ENCODE measurements around the gene CEP20. TPM values are rescaled to one million over a fixed set of nuclear protein-coding genes. Genes with fewer than 3 reads are reported as not detected.

The CEP20 gene
- total RNA-seq, 1 donor from 2014 or later = 18.7 TPM

DNA sequence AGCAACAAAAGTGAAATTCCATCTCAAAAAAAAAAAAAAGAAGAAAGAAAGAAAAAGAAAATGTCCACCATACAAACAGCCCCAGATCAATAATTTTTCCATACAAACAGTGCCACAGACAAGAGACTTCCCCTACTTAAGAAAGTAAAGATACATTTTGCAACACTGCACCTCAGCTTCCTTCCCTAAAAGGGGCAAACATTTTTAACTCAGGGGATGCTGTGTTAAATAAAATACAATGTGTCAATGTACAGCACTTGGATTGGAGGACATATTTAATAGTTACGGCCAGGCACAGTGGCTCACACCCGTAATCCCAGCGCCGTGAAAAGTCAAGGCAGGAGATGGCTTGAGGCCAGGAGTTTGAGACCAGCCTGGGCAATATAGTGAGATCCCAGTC is 53.9 kb downstream of the CEP20 start:
- no peak for DNase-seq (ENCODE audit: low read depth in 2 of 2)

DNA sequence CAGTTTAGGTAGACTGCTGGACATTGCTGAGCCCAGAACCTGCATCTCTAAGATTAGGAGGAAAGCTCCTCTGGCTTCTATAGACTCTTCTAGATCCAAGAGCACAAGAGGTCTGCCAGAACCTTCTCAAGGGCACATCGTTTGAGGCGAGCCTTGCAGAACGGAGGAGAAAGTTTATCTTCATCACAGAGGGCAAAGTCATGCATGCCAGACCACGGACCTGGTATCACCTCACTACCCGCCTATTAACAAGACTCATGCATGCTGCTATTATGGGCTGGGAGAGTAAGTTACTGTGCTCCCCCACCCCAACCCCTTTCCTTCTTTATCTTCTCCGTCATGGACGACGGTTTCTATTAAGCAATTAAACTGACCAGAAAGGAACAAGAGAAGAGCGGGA is 54.9 kb downstream of the CEP20 start:
- no peak for DNase-seq (ENCODE audit: low read depth in 2 of 2)

DNA sequence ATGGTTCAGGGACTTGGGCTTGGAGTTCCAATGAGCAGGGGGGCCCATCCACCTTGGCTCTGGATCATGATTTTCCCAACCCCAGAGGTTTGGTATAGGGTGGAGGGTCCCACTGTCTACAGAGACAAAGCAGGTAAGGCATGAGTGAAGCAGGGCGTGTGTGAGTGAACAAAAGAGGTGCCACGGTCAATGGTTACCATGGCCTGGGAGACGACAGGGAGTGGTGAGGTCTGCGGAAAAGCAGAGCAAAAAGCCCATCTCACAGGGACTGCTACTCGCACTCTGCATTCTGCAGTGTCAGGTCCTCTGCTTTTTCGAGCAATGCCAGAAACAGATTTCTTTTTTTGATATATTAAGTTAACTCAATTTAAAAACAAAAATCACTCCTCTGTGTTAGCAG is 56.2 kb downstream of the CEP20 start:
- no peak for DNase-seq (ENCODE audit: low read depth in 2 of 2)

DNA sequence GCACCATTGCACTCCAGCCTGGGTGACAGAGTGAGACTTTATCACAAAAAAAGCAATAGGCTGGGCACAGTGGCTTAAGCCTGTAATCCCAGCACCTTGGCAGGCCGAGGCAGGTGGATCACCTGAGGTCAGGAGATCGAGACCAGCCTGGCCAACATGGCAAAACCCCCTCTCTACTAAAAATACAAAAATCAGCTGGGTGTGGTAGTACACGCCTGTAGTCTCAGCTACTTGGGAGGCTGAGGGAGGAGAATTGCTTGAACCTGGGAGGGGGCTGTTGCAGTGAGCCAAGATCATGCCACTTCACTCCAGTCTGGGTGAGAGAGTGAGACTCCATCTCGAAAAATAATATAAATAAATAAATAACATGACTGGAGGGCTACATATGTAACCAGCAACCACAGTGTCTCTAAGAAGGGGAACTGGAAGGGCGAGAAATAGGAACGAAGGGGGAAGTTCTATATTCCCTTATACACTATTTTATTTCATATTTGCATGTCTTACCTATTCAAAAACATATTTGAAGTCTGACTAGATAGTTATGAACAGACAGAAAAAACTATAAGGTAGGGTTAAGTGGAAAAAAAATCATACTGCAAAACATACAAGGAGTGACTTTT is 57.5 kb downstream of the CEP20 start:
- DNase-seq (ENCODE audit: low read depth in 2 of 2) = no peak

DNA sequence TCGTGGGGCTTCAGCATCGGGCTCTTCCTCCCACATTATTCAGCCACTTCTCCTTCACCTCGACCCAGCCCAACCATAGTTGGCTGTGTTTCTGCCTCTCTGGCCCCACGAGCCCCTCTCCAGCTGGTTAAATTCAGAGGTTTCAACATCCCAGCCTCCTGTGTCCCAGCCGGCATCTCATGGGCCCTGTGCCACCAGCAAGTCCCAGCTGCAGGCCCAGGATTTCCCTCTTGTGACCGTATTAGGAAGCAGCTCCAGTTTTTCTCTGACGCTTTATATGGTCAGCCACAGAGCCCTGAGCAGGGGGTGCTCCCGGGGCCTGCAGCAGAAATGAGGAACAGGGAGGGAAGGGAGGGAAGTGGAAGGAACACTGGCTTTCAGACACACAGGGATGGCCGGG is 58.9 kb downstream of the CEP20 start:
- no peak for DNase-seq (ENCODE audit: low read depth in 2 of 2)

DNA sequence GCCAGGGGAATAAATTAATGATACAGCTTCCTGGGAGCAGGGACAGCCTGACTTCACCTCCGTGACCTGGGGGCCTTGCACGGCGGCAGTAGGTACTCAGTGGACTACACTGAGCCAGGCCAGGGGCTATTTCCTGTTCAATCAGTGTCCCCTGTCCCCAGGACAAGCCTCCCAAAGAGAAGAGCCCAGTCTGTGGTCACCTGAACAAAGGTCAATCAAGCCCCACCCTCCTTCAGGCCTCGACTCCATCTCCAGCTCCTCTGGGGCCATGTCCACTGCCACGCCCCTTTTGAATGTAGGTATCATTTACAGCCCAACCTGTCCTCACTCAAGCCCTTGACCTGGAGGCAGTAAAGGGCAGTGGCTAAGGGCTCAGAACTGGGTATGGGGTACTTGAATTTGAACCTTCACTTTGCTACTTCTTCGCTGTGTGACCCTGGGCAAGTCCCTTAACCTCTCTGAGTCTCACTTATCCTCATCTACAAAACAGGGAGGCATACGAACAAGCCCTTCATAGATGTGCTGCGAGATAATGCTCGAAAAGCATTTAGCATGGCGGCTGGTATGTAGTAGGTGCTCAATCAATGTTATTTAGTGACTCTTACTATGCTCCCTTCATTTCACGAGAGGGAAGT is 60.6 kb downstream of the CEP20 start:
- DNase-seq (ENCODE audit: low read depth in 2 of 2) = no peak

DNA sequence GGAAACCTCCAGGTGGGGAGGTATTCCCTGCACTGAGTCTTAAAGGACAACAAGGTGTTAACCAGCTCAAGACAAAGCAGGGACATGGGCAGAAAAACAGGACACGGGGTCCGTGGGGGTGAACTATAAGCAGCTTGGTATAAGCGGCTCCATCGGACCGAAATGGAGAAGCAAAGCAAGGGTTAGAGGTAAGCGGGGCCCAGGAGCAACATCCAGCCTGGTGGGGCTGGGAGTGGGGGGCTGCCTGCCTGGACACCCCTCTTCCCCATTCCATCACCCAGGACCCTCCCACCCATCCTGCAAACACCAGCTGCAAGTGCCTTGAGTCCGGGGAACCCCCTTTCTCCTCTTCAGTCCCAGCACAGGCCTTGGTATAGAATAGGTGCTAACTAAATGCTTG is 61.1 kb downstream of the CEP20 start:
- no peak for DNase-seq (ENCODE audit: low read depth in 2 of 2)

DNA sequence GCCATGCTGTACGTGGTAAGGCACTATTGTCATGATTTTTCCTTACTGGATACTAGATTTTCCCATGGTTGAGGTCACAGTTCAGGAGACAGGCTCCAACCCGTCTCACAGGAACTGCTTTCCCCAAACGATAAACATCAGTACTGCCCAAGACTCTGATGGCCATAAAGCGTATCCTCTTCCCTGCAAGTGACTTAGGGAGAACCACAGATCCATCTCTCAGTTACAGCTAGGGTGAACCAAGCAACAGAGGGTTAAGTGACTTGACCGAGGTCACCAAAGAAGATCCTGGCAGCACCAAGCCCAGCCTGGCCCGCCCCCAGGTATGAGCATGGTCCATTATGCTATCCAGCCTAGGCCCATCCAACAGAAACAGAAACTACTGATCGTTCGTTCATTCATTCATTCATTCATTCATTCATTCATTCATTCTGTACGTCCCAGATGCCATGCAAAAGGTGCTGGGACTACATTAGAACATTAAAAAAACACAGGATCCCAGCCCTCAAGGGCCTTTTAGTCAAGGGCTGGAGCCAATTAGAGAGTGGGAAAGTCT is 62.6 kb downstream of the CEP20 start:
- no peak for DNase-seq (ENCODE audit: low read depth in 2 of 2)

DNA sequence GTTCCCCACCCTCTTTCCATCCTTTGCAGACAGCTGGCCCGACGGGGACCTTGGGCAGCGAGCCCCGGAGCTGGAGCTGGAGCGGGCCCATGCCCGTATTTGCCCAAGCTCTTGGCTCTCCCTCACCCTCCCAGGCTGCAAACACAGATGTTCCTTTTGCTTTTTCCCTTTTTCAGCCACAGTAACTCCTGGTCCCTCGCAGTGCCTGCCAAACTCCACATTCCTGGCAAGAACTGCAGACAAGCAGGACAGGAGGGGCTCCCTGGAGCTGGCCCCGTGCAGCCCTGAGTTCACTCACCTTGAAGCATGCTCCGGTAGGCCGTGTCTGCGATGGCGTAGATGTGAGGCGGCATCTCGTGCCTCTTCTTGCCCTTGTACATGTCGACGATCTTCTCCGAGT is 65.4 kb downstream of the CEP20 start:
- no peak for DNase-seq (ENCODE audit: low read depth in 2 of 2)

DNA sequence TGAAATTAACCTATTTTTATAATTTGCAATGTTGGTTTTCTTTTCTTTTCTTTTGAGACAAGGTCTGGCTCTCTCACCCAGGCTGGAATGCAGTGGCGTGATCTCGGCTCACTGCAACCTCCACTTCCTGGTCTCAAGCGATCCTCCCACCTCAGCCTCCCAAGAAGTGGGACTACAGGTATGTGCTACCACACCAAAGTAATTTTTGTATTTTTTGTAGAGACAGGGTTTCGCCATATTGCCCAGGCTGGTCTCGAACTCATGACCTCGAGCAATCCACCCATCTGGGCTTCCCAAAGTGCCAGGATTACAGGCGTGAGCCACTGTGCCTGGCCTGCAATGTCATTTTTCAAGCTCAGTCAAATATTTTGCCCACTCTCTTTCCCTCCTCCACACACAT is 67.6 kb downstream of the CEP20 start:
- no peak for DNase-seq (ENCODE audit: low read depth in 2 of 2)

DNA sequence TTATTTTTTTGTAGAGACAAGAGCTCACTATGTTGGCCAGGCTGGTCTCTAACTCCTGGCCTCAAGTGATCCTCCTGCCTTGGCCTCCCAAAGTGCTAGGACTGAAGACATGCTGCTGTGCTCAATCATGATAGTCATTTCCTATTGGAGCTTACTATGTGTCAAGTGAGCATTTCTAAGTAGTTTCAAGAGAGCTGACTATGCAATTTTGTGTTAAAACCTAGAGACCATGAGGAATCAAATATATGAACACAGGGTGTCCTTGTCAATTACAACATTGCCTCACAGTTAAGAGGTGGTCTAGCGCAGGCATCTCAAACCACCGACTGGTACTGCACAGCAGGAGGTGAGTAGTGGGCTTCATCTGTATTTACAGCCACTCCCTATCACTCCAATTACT is 69.4 kb downstream of the CEP20 start:
- DNase-seq (ENCODE audit: low read depth in 2 of 2) = no peak

DNA sequence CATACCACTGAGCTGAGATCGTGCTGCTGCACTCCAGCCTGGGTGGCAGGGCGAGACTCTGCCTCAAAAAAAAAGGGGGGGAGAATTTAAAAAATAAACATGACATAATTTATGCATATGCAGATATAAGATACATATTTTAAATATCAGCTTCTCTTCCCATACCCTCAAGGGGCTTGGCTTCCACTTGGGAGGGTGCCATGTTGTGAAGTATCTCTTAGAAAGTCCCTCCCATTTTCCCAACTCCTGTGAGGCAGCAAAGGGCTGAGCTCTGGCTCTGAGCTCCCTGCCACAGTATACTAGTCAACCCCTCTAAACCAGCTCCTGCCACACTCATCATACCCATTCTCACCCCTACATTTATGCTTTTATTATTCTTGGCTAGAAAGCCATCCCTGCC is 71.0 kb downstream of the CEP20 start:
- no peak for DNase-seq (ENCODE audit: low read depth in 2 of 2)

DNA sequence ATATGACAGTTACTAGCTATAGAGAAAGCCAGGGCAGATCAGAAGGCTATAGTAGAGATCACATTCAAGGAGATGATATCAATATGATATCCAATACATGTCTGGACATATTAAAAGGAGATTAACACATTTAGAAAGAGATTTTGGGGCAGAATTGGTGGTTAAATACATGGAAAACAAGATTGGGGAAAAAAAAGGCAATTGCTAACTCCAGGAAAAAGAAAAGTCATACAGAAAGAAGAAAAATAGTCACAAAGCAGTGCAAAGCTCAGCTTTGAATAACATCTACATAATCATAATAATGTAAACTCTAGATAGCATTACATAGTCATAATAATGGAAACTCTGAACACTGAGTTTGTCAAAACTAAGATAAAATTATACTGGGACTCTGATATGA is 72.2 kb downstream of the CEP20 start:
- DNase-seq (ENCODE audit: low read depth in 2 of 2) = no peak

Other genes starting within 250 kb of the CEP20 start
- 9.6 and 17.1 TPM in 2 replicates for gene MARF1, start 245.4 kb downstream of the CEP20 start, total RNA-seq
- 31.5 and 36.8 TPM in 2 replicates for gene NDE1, start 238.4 kb downstream of the CEP20 start, total RNA-seq
- under 0.01 TPM in 1 of 2 replicates, not detected in the other for gene MYH11, start 31.6 kb downstream of the CEP20 start, total RNA-seq
- 16.6 and 35.7 TPM in 2 replicates for gene ABCC1, start 61.0 kb upstream of the CEP20 start, total RNA-seq

All from dermis microvascular lymphatic vessel endothelial cell (primary cell).